GM21423 (cell line): ENCODE data around the gene UBTD1.
"Not testable (repeated sequence)": the region's sequence is repeated elsewhere in the genome, so short reads cannot be mapped to it uniquely, and the experiment has no call there.

Experiments
- ATAC-seq: cut with Tn5 transposase; IDR thresholded peaks from one replicate; pipeline ENCODE4 v1.9.1; 2021; ENCODE audit warnings: mild to moderate bottlenecking, moderate library complexity; ENCODE audit not compliant: unreplicated experiment

Gene UBTD1

GRCh38 chr10:97534746-97535367, 36.1 kb downstream of the UBTD1 start:
- ATAC-seq = no peak

GRCh38 chr10:97537186-97537869, 38.6 kb downstream of the UBTD1 start:
- ATAC-seq = no peak

GRCh38 chr10:97538411-97538810, 39.7 kb downstream of the UBTD1 start:
- ATAC-seq = no peak

GRCh38 chr10:97538839-97539238, 40.1 kb downstream of the UBTD1 start:
- no peak for ATAC-seq

GRCh38 chr10:97539523-97540200, 40.9 kb downstream of the UBTD1 start:
- no peak for ATAC-seq

GRCh38 chr10:97540669-97541500, 42.2 kb downstream of the UBTD1 start:
- no peak for ATAC-seq

- ATAC-seq = no peak
These were observed 43.7 kb downstream of the UBTD1 start for GRCh38 chr10:97542169-97543024.

GRCh38 chr10:97543025-97543546, 44.4 kb downstream of the UBTD1 start:
- ATAC-seq = no peak

- no peak for ATAC-seq
These were observed 47.9 kb downstream of the UBTD1 start for GRCh38 chr10:97546456-97547270.

GRCh38 chr10:97547271-97547600, 48.5 kb downstream of the UBTD1 start:
- no peak for ATAC-seq

GRCh38 chr10:97547962-97548361, 49.2 kb downstream of the UBTD1 start:
- ATAC-seq = no peak

GRCh38 chr10:97548828-97549455, 50.2 kb downstream of the UBTD1 start:
- no peak for ATAC-seq

- no peak for ATAC-seq
These were observed 51.0 kb downstream of the UBTD1 start for GRCh38 chr10:97549587-97550322.

- no peak for ATAC-seq
These were observed 51.8 kb downstream of the UBTD1 start for GRCh38 chr10:97550336-97551149.

- ATAC-seq = no peak
These were observed 52.5 kb downstream of the UBTD1 start for GRCh38 chr10:97551271-97551670.

GRCh38 chr10:97553575-97554031, 54.9 kb downstream of the UBTD1 start:
- ATAC-seq = no peak

GRCh38 chr10:97554336-97554735, 55.6 kb downstream of the UBTD1 start:
- not testable (repeated sequence) for ATAC-seq
